ENCODE results near the gene MVB12B.
"Not testable (repeated sequence)": the region's sequence is repeated elsewhere in the genome, so short reads cannot be mapped to it uniquely, and the experiment has no call there.

The MVB12B gene

GRCh38 chr9:126326228-126327005 is at the start of gene MVB12B:
MVB12B (plus strand) TSS chr9:126326829; CDS start chr9:126326930, 101 bp downstream.
- DNase-seq, result no peak

GRCh38 chr9:126283799-126284465 is 42.7 kb upstream of the MVB12B start:
- DNase-seq, result no peak

- DNase-seq, result not testable (repeated sequence)
Measured at GRCh38 chr9:126285652-126286051, 41.0 kb upstream of the MVB12B start.

GRCh38 chr9:126287166-126287866 is 39.3 kb upstream of the MVB12B start:
- DNase-seq, result no peak

- no peak for DNase-seq
Measured at GRCh38 chr9:126290871-126291270, 35.8 kb upstream of the MVB12B start.

GRCh38 chr9:126291925-126292324 is 34.7 kb upstream of the MVB12B start:
- no peak for DNase-seq

- DNase-seq, result no peak
Measured at GRCh38 chr9:126292736-126293521, 33.7 kb upstream of the MVB12B start.

GRCh38 chr9:126293522-126293889 is 33.1 kb upstream of the MVB12B start:
- DNase-seq, result no peak

- DNase-seq, result no peak
Measured at GRCh38 chr9:126294331-126295081, 32.1 kb upstream of the MVB12B start.

GRCh38 chr9:126295082-126295477 is 31.5 kb upstream of the MVB12B start:
- no peak for DNase-seq

GRCh38 chr9:126295516-126295915 is 31.1 kb upstream of the MVB12B start:
- DNase-seq, result no peak

GRCh38 chr9:126295936-126296600 is 30.6 kb upstream of the MVB12B start:
- no peak for DNase-seq

GRCh38 chr9:126296687-126297086 is 29.9 kb upstream of the MVB12B start:
- DNase-seq, result no peak

GRCh38 chr9:126297661-126298060 is 29.0 kb upstream of the MVB12B start:
- no peak for DNase-seq

GRCh38 chr9:126298063-126298801 is 28.4 kb upstream of the MVB12B start:
- no peak for DNase-seq

- DNase-seq, result no peak
Measured at GRCh38 chr9:126299706-126300276, 26.8 kb upstream of the MVB12B start.

GRCh38 chr9:126301196-126301595 is 25.4 kb upstream of the MVB12B start:
- DNase-seq, result no peak

- peak; percentile 21 for DNase-seq
Measured at GRCh38 chr9:126301985-126302603, 24.5 kb upstream of the MVB12B start.

GRCh38 chr9:126302730-126303129 is 23.9 kb upstream of the MVB12B start:
- no peak for DNase-seq

- DNase-seq, result no peak
Measured at GRCh38 chr9:126303488-126303887, 23.1 kb upstream of the MVB12B start.
